ENCODE measurements around the gene HNRNPA1. TPM values are rescaled to one million over a fixed set of nuclear protein-coding genes. Genes with fewer than 3 reads are reported as not detected.

HNRNPA1 gene
- total and polyA plus RNA-seq, 9 of the 15 experiments (the other 6 are each of a cell fraction or from before 2014, with no cell fraction given) = 1,166 to 2,703 (median 1,815) TPM

- TF ChIP-seq ZNF778 (CRISPR knock-in tag; IDR thresholded peaks at IDR 0.05) (no peak), ZBTB2 (IDR thresholded peaks at IDR 0.05) (0 out of 2 replicates have a peak, but pooled peaks have one; percentile 14), CBFA2T2 (conservative IDR thresholded peaks at IDR 0.05) (0 out of 2 replicates have a peak, but pooled peaks have one; percentile 12), MYNN (IDR thresholded peaks at IDR 0.05) (no peak), MYNN (CRISPR knock-in tag; IDR thresholded peaks at IDR 0.05) (no peak), SAFB2 (IDR thresholded peaks at IDR 0.05; ENCODE audit: borderline replicate concordance, low read depth, low read length, severe bottlenecking) (no peak), HDGF (IDR thresholded peaks at IDR 0.05) (peak; percentile 98), SETDB1 (IDR thresholded peaks at IDR 0.05; ENCODE audit: low read length) (peak; percentile 45), TCFL5 (CRISPR knock-in tag; conservative IDR thresholded peaks at IDR 0.05) (no peak), ZNF263 (CRISPR knock-in tag; IDR thresholded peaks at IDR 0.05; ENCODE audit: borderline replicate concordance) (peak; percentile 14), ZNF239 (CRISPR knock-in tag; IDR thresholded peaks at IDR 0.05) (no peak), CSDE1 (IDR thresholded peaks at IDR 0.05) (no peak), SUPT5H (IDR thresholded peaks at IDR 0.05) (peak; percentile 78), BCL6 (CRISPR knock-in tag; IDR thresholded peaks at IDR 0.05) (no peak), POLR2B (IDR thresholded peaks at IDR 0.05; ENCODE audit: low read depth, partially characterized antibody) (peak; percentile 65), LARP7 (IDR thresholded peaks at IDR 0.05) (peak; percentile 94), HSF4 (CRISPR knock-in tag; IDR thresholded peaks at IDR 0.05; ENCODE audit: borderline replicate concordance) (0 out of 2 replicates have a peak, but pooled peaks have one; percentile 44)
These were observed 14.5 kb downstream of the HNRNPA1 start (continued) for GRCh38 chr12:54294953-54295566.

Measured in K562 (cell line).